Measurements from ENCODE around the gene KCNK3. TPM values are rescaled to one million over a fixed set of nuclear protein-coding genes. Genes with fewer than 3 reads are reported as not detected.

KCNK3 gene
- total RNA-seq, 1 experiment from 2014 or later: not detected

GRCh38 chr2:26687801-26688200, 4.7 kb upstream of the KCNK3 start:
- DNase-seq (ENCODE audit: low read depth): no peak

GRCh38 chr2:26691161-26691560, 1.4 kb upstream of the KCNK3 start:
- no peak for DNase-seq (ENCODE audit: low read depth)

- no peak for DNase-seq (ENCODE audit: low read depth)
These were observed 642 bp upstream of the KCNK3 start for GRCh38 chr2:26691881-26692278.

- no peak for DNase-seq (ENCODE audit: low read depth)
These were observed 651 bp downstream of the KCNK3 start for GRCh38 chr2:26692897-26693849.

GRCh38 chr2:26694001-26694400, 1.5 kb downstream of the KCNK3 start:
- DNase-seq (ENCODE audit: low read depth): no peak

- DNase-seq (ENCODE audit: low read depth): peak; percentile 68
These were observed 3.9 kb downstream of the KCNK3 start for GRCh38 chr2:26696351-26696816.

GRCh38 chr2:26697425-26697824, 4.9 kb downstream of the KCNK3 start:
- DNase-seq (ENCODE audit: low read depth): no peak

GRCh38 chr2:26699295-26699694, 6.8 kb downstream of the KCNK3 start:
- DNase-seq (ENCODE audit: low read depth): no peak

- no peak for DNase-seq (ENCODE audit: low read depth)
These were observed 7.6 kb downstream of the KCNK3 start for GRCh38 chr2:26700078-26700477.

- DNase-seq (ENCODE audit: low read depth): no peak
These were observed 9.1 kb downstream of the KCNK3 start for GRCh38 chr2:26701596-26701995.

GRCh38 chr2:26702025-26702424, 9.5 kb downstream of the KCNK3 start:
- no peak for DNase-seq (ENCODE audit: low read depth)

GRCh38 chr2:26704441-26704977, 12.0 kb downstream of the KCNK3 start:
- peak; percentile 78 for DNase-seq (ENCODE audit: low read depth)

GRCh38 chr2:26705126-26705525, 12.6 kb downstream of the KCNK3 start:
- DNase-seq (ENCODE audit: low read depth): no peak

GRCh38 chr2:26706093-26706492, 13.6 kb downstream of the KCNK3 start:
- no peak for DNase-seq (ENCODE audit: low read depth)

GRCh38 chr2:26706616-26707473, 14.3 kb downstream of the KCNK3 start:
- DNase-seq (ENCODE audit: low read depth): no peak

GRCh38 chr2:26707747-26708146, 15.2 kb downstream of the KCNK3 start:
- no peak for DNase-seq (ENCODE audit: low read depth)

- no peak for DNase-seq (ENCODE audit: low read depth)
These were observed 15.9 kb downstream of the KCNK3 start for GRCh38 chr2:26708457-26708856.

GRCh38 chr2:26709323-26710110, 17.0 kb downstream of the KCNK3 start:
- DNase-seq (ENCODE audit: low read depth): no peak

- no peak for DNase-seq (ENCODE audit: low read depth)
These were observed 17.6 kb downstream of the KCNK3 start for GRCh38 chr2:26710145-26710544.

- no peak for DNase-seq (ENCODE audit: low read depth)
These were observed 18.4 kb downstream of the KCNK3 start for GRCh38 chr2:26710743-26711456.
